ENCODE results near the gene GGT6.

DNA sequence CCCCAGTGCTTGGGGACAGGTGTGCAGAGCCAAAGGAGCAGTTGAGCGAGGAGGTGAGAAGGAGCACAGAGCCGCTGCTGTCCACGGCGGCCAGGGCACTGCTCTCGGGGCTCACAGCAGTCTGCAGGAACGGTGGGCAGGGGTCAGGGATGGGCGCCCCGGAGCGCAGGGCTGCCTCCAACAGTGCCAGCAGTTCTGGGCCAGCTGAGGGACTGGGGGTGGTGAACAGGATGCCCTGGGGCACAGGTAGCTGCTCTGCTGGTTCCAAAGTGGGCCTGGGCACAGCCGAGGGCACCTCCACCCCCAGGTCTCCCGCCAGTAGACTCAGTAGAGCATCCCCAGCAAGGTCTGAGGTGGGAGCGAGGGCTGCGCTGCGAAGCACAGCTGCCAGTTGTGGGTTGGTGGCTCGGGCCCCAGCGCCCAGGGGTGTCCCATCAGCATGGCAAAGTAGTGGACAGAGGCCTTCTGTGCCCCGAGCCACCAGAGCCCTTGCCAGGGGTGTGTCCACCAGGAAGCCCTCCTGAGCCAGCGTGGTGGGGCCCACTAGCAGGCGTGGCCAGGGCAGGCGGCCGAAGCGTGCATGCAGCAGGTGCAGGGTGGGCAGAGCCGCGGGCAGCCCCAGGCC is 1.9 kb downstream of the GGT6 start:
- TF ChIP-seq TRIM24 (CRISPR knock-in tag; IDR thresholded peaks at IDR 0.05) (no peak), TAF1 (CRISPR knock-in tag; IDR thresholded peaks at IDR 0.05) (no peak), ZNF792 (CRISPR knock-in tag; IDR thresholded peaks at IDR 0.05) (no peak), KAT7 (CRISPR knock-in tag; IDR thresholded peaks at IDR 0.05; ENCODE audit: borderline replicate concordance) (no peak), SP1 (IDR thresholded peaks at IDR 0.05) (no peak), SP1 (CRISPR knock-in tag; IDR thresholded peaks at IDR 0.05) (no peak), ZNF121 (CRISPR knock-in tag; IDR thresholded peaks at IDR 0.05) (no peak), PAWR (CRISPR knock-in tag; IDR thresholded peaks at IDR 0.05; ENCODE audit: borderline replicate concordance) (no peak), NFRKB (IDR thresholded peaks at IDR 0.05) (no peak), ZNF550 (CRISPR knock-in tag; IDR thresholded peaks at IDR 0.05; ENCODE audit: borderline replicate concordance) (no peak), ZNF615 (CRISPR knock-in tag; IDR thresholded peaks at IDR 0.05; ENCODE audit: borderline replicate concordance) (no peak), ZNF350 (CRISPR knock-in tag; IDR thresholded peaks at IDR 0.05; ENCODE audit: borderline replicate concordance, low read depth) (no peak), NPAS2 (CRISPR knock-in tag; IDR thresholded peaks at IDR 0.05; ENCODE audit: borderline replicate concordance) (no peak)
- TF ChIP-seq, protein P1, sequence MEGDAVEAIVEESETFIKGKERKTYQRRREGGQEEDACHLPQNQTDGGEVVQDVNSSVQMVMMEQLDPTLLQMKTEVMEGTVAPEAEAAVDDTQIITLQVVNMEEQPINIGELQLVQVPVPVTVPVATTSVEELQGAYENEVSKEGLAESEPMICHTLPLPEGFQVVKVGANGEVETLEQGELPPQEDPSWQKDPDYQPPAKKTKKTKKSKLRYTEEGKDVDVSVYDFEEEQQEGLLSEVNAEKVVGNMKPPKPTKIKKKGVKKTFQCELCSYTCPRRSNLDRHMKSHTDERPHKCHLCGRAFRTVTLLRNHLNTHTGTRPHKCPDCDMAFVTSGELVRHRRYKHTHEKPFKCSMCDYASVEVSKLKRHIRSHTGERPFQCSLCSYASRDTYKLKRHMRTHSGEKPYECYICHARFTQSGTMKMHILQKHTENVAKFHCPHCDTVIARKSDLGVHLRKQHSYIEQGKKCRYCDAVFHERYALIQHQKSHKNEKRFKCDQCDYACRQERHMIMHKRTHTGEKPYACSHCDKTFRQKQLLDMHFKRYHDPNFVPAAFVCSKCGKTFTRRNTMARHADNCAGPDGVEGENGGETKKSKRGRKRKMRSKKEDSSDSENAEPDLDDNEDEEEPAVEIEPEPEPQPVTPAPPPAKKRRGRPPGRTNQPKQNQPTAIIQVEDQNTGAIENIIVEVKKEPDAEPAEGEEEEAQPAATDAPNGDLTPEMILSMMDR (CRISPR knock-in tag; IDR thresholded peaks at IDR 0.05), result no peak
